M059J (cell line): ENCODE results near the gene CEBPA. TPM values are rescaled to one million over a fixed set of nuclear protein-coding genes. Genes with fewer than 3 reads are reported as not detected.
"Not testable (repeated sequence)": the region's sequence is repeated elsewhere in the genome, so short reads cannot be mapped to it uniquely, and the experiment has no call there.

Experiments used
- DNase-seq: peaks from one replicate; pipeline ENCODE4 v3.0.0-alpha.2; 2012; ENCODE audit warnings: low read depth
- total RNA-seq: library from RNA; depleted of rRNA; stranded (reverse); fragments of >200 nt; shearing (Covaris generic); gene quantifications from 2 replicates; pipeline ENCODE4 v1.2.3, GENCODE V29; 2014

CEBPA gene
- total RNA-seq, 1 experiment from 2014 or later: not detected

DNA sequence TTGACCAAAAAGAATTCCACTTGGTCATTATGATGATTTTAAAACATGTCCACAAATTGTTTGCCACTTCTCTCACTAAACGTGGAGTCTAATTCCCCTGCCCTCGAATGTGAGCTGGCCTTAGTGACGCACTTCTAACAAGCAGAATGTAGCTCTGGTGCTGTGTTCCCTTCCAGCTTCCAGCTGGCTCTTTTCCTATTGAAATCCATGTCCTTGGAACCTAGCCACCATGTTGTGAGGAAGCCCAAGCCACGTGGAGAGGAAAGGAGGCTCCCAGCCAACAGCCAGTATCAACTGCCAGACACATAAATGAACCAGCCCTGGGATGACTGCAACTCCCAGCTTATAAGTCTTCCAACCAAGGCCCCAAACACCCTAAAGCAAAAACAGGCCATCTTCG lies 23.6 kb upstream of the CEBPA start:
- peak; percentile 23 for DNase-seq

GRCh38 chr19:33324628-33325027 lies 22.3 kb upstream of the CEBPA start:
- DNase-seq: no peak

- no peak for DNase-seq
Observed at GRCh38 chr19:33323093-33323820, 20.9 kb upstream of the CEBPA start.

- DNase-seq: no peak
Observed at GRCh38 chr19:33320636-33321035, 18.3 kb upstream of the CEBPA start.

GRCh38 chr19:33317991-33318390 lies 15.7 kb upstream of the CEBPA start:
- DNase-seq: not testable (repeated sequence)

- DNase-seq: no peak
Observed at GRCh38 chr19:33317517-33317916, 15.2 kb upstream of the CEBPA start.

- no peak for DNase-seq
Observed at GRCh38 chr19:33316541-33317264, 14.4 kb upstream of the CEBPA start.

- not testable (repeated sequence) for DNase-seq
Observed at GRCh38 chr19:33312808-33313207, 10.5 kb upstream of the CEBPA start.

GRCh38 chr19:33312065-33312464 lies 9.7 kb upstream of the CEBPA start:
- DNase-seq: no peak

- DNase-seq: no peak
Observed at GRCh38 chr19:33311326-33311682, 9.0 kb upstream of the CEBPA start.

DNA sequence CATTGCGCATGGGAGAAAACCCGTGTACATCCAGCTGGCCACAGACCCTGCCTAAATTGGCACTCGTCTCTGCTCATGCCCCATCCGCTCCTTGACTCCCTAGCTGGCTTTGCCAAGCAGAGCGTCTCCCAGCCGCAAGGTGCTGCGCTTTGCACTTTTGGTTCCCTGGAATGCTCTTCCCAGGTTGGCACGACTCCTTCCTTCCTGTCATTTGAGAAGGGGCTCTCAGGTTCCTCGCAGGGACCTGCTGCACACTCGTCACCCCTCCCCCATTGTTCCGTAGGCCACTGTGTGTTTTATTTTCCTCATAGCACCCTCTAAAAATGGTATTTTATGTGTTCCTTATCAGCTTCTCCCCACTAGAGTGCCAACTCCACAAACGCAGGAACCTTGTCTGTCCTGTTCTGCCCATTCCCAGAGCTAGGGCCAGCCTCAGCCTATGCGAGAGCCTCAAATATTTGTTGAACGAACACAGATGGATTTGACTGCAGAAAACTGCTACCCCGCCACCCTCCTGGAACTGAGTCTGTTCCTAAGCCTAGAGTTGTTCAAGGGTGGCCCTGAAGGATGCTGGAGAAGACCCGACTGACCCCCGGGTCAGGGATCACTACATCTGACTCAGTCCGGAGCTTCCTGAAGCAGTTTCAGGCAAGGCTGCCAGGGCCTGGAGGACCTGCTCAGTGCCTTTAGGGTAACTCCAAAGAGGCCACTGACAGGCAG lies 8.4 kb upstream of the CEBPA start:
- DNase-seq: no peak

DNA sequence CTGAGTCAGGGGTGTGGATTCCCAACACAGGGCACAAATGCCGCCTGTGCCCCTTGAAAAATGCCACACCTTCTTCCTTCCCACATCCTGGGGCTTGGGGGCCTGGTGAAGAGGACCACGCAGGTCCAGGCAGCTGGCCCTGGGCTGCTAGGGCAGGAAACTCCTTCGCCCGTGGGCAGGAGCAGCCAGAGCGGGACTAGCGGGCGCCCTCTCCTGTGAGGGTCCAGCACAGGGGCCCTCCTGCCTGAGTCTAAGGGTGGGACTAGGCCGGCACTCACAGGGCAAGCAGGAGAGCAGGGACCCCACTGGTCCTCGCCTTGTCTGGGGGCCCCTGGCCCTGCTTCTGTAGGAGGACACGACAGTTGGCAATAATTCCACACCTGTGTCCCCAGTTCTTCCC lies 7.5 kb upstream of the CEBPA start:
- DNase-seq: no peak

DNA sequence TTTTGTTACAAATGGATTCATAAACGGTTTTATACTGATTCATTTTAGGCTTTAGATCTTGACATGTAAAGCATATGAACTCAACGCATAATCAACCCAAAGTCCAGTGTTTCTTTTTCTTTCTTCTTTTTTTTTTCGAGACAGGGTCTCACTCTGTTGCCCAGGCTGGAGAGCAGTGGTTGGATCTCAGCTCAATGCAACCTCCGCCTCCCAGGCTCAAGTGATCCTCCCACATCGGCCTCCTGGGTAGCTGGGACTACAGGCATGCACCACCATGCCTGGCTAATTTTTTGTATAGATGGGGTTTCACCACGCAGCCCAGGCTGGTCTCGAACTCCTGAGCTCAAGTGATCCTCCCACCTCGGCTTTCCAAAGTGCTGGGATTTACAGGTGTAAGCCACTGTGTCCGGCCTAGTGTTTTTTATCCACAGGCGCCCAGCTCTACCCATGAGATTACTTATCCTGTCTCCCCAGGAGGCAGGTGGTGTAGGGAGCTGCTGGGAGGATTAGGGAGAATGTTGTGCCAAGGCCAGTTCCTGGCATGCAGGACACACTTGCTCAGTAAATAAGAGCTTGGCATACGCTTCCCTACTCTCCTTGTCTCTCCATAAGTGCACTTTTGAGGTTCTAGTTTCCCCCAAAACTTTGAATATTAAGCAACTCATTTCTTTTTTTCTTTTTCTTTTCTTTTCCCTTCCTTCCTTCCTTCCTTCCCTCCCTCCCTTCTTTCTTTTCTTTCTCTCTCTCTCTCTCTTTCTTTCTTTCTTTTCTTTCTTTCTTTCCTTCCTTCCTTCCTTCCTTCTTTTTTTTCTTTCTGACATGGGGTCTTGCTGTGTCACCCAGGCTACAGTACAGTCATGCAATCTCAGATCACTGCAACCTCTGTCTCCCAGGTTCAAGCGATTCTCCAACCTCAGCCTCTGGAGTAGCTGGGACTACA lies 4.8 kb upstream of the CEBPA start:
- DNase-seq: no peak

GRCh38 chr19:33306191-33306590 lies 3.9 kb upstream of the CEBPA start:
- no peak for DNase-seq

- DNase-seq: no peak
Observed at GRCh38 chr19:33304760-33305647, 2.7 kb upstream of the CEBPA start.

GRCh38 chr19:33304371-33304759 lies 2.0 kb upstream of the CEBPA start:
- no peak for DNase-seq

- DNase-seq: no peak
Observed at GRCh38 chr19:33303791-33304345, 1.5 kb upstream of the CEBPA start.

- DNase-seq: peak; percentile 32
Observed at GRCh38 chr19:33302974-33303790, 848 bp upstream of the CEBPA start.

DNA sequence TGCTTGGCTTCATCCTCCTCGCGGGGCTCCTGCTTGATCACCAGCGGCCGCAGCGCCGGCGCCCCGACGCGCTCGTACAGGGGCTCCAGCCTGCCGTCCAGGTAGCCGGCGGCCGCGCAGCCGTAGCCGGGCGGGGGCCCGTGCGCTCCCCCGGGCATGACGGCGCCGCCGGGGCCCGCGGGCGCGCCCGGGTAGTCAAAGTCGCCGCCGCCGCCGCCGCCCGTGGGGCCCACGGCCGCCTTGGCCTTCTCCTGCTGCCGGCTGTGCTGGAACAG lies 497 bp downstream of the CEBPA start:
- DNase-seq: no peak
